Cerebellar nuclear complex (tissue), 1 donor: ENCODE results near the gene CCR8.
A peak's percentile ranks its signal among the peaks of the same experiment; 100 is the strongest.

Experiments used
- DNase-seq, 2 experiments: peaks; one replicate each; lab custom pipeline; 2025; lab: John Stamatoyannopoulos, UW

The CCR8 gene

GRCh38 chr3:39329493-39329892 is at the start of gene CCR8:
TSS of gene CCR8 (plus strand) at chr3:39329709. CDS start at chr3:39332332, 2,623 bp downstream.
- no peak for DNase-seq

- no peak for DNase-seq
Measured at GRCh38 chr3:39279745-39280517, 49.6 kb upstream of the CCR8 start, which contains the start of gene CX3CR1. TSS of gene CX3CR1 (minus strand) at chr3:39280036. CDS start at chr3:39266509, 13,527 bp downstream.

- no peak for DNase-seq
Measured at GRCh38 chr3:39280571-39280970, 48.9 kb upstream of the CCR8 start.

- no peak for DNase-seq
Measured at GRCh38 chr3:39281533-39281932, 48.0 kb upstream of the CCR8 start.

GRCh38 chr3:39282057-39282456 is 47.5 kb upstream of the CCR8 start:
- DNase-seq, result no peak

- no peak for DNase-seq
Measured at GRCh38 chr3:39284457-39284881, 45.0 kb upstream of the CCR8 start.

- no peak for DNase-seq
Measured at GRCh38 chr3:39285332-39285731, 44.2 kb upstream of the CCR8 start.

- DNase-seq, result no peak
Measured at GRCh38 chr3:39286771-39287170, 42.7 kb upstream of the CCR8 start.

GRCh38 chr3:39287216-39288164 is 42.0 kb upstream of the CCR8 start:
- DNase-seq, result no peak

GRCh38 chr3:39288300-39288808 is 41.2 kb upstream of the CCR8 start:
- peak in 1 of 2 experiments; percentile 38 for DNase-seq

- no peak for DNase-seq
Measured at GRCh38 chr3:39289107-39289506, 40.4 kb upstream of the CCR8 start.

- no peak for DNase-seq
Measured at GRCh38 chr3:39290255-39290654, 39.3 kb upstream of the CCR8 start.

- DNase-seq, result no peak
Measured at GRCh38 chr3:39291903-39292329, 37.6 kb upstream of the CCR8 start.

- no peak for DNase-seq
Measured at GRCh38 chr3:39292961-39293360, 36.5 kb upstream of the CCR8 start.

- no peak for DNase-seq
Measured at GRCh38 chr3:39294446-39295183, 34.9 kb upstream of the CCR8 start.

- DNase-seq, result no peak
Measured at GRCh38 chr3:39295184-39295775, 34.2 kb upstream of the CCR8 start.

GRCh38 chr3:39296197-39297077 is 33.1 kb upstream of the CCR8 start:
- DNase-seq, result no peak

- no peak for DNase-seq
Measured at GRCh38 chr3:39299279-39299678, 30.2 kb upstream of the CCR8 start.

GRCh38 chr3:39302178-39302577 is 27.3 kb upstream of the CCR8 start:
- DNase-seq, result no peak

GRCh38 chr3:39313289-39313688 is 16.2 kb upstream of the CCR8 start:
- DNase-seq, result no peak
